NCI-H510A treated with DMSO at 0.1 percent for 48 hours (cell line): ENCODE results near the gene SPOP.
"Not testable (repeated sequence)": the region's sequence is repeated elsewhere in the genome, so short reads cannot be mapped to it uniquely, and the experiment has no call there.

Experiments
- DNase-seq: peaks from one replicate; lab custom pipeline; 2025; lab: John Stamatoyannopoulos, UW

SPOP gene

GRCh38 chr17:49647256-49647585 lies 30.7 kb downstream of the SPOP start:
- no peak for DNase-seq

GRCh38 chr17:49646391-49647255 lies 31.3 kb downstream of the SPOP start:
- DNase-seq: no peak

- DNase-seq: not testable (repeated sequence)
Observed at GRCh38 chr17:49646056-49646390, 31.9 kb downstream of the SPOP start.

- DNase-seq: no peak
Observed at GRCh38 chr17:49645654-49646053, 32.2 kb downstream of the SPOP start.

- no peak for DNase-seq
Observed at GRCh38 chr17:49640556-49640955, 37.3 kb downstream of the SPOP start.

- DNase-seq: no peak
Observed at GRCh38 chr17:49638818-49639217, 39.1 kb downstream of the SPOP start.

- no peak for DNase-seq
Observed at GRCh38 chr17:49637739-49638138, 40.2 kb downstream of the SPOP start.

GRCh38 chr17:49637050-49637449 lies 40.8 kb downstream of the SPOP start:
- DNase-seq: no peak

- DNase-seq: no peak
Observed at GRCh38 chr17:49635121-49635520, 42.8 kb downstream of the SPOP start.

GRCh38 chr17:49634485-49634860 lies 43.4 kb downstream of the SPOP start:
- DNase-seq: no peak

GRCh38 chr17:49633762-49634484 lies 44.0 kb downstream of the SPOP start:
- DNase-seq: no peak

GRCh38 chr17:49633250-49633649 lies 44.6 kb downstream of the SPOP start:
- no peak for DNase-seq

GRCh38 chr17:49632201-49632600 lies 45.7 kb downstream of the SPOP start:
- no peak for DNase-seq

GRCh38 chr17:49631496-49631895 lies 46.4 kb downstream of the SPOP start:
- no peak for DNase-seq

GRCh38 chr17:49630113-49630900 lies 47.6 kb downstream of the SPOP start:
- no peak for DNase-seq

GRCh38 chr17:49629447-49629846 lies 48.5 kb downstream of the SPOP start:
- DNase-seq: no peak

GRCh38 chr17:49624896-49625295 lies 53.0 kb downstream of the SPOP start:
- DNase-seq: no peak

- DNase-seq: no peak
Observed at GRCh38 chr17:49621946-49622529, 55.9 kb downstream of the SPOP start.

- no peak for DNase-seq
Observed at GRCh38 chr17:49621420-49621819, 56.5 kb downstream of the SPOP start.

- DNase-seq: no peak
Observed at GRCh38 chr17:49618028-49618611, 59.8 kb downstream of the SPOP start.

GRCh38 chr17:49616601-49617131 lies 61.2 kb downstream of the SPOP start:
- DNase-seq: no peak

- DNase-seq: no peak
Observed at GRCh38 chr17:49616086-49616485, 61.8 kb downstream of the SPOP start.
